PC-3 (cell line): ENCODE data around the gene TIMM21. TPM values are rescaled to one million over a fixed set of nuclear protein-coding genes. Genes with fewer than 3 reads are reported as not detected.

Source experiments
- ATAC-seq: fragments of 200-7000 bp; cut with Tn5 transposase; 2 replicates; pipeline ENCODE4 v1.9.1; 2020; ENCODE audit warnings: mild to moderate bottlenecking, moderate library complexity
- BruUV-seq: library from RNA; stranded (reverse); fragments of 400-500 nt; replicated peaks from 2 replicates; lab custom pipeline; 2021; lab: Mats Ljungman, UMichigan
- CTCF ChIA-PET: fragments of 300-600 bp; sonication (Branson Sonifier 250); formaldehyde crosslinking; loops from one replicate; lab custom pipeline; 2022; ENCODE audit warnings: antibody characterized with exemption; lab: Charles Lee
- POLR2A ChIA-PET: fragments of 300-600 bp; sonication (Branson Sonifier 250); formaldehyde crosslinking; loops from one replicate; lab custom pipeline; 2022; ENCODE audit warnings: antibody characterized with exemption; ENCODE audit not compliant: unreplicated experiment; lab: Charles Lee
- DNase-seq: peaks from one replicate; pipeline ENCODE4 v3.0.0-alpha.2; 2015
- H2AFZ ChIP-seq: fragments of 300-600 bp; sonication (generic); 2 replicates; pipeline ENCODE4 v1.6.0; 2016; ENCODE audit warnings: antibody characterized with exemption, low read length
- H3F3A ChIP-seq: fragments of 300-600 bp; sonication (generic); one replicate; pipeline ENCODE4 v1.6.0; 2017; ENCODE audit warnings: antibody characterized with exemption, low read length, control low read depth, mild to moderate bottlenecking; ENCODE audit not compliant: unreplicated experiment
- H3K27ac ChIP-seq: fragments of 300-600 bp; sonication (generic); 2 replicates; pipeline ENCODE4 v1.5.1; 2016; ENCODE audit warnings: mild to moderate bottlenecking, low read length
- H3K27me3 ChIP-seq: fragments of 300-600 bp; sonication (generic); 2 replicates; pipeline ENCODE4 v1.6.1; 2016; ENCODE audit warnings: low read length, mixed read lengths
- H3K36me3 ChIP-seq: fragments of 300-600 bp; sonication (generic); 2 replicates; pipeline ENCODE4 v1.6.1; 2016; ENCODE audit warnings: low read depth, mixed run types, low read length, mixed read lengths
- H3K4me1 ChIP-seq: fragments of 300-600 bp; sonication (generic); 2 replicates; pipeline ENCODE4 v1.5.1; 2016; ENCODE audit warnings: low read length; ENCODE audit not compliant: insufficient read depth
- H3K4me2 ChIP-seq: fragments of 300-600 bp; sonication (generic); 2 replicates; pipeline ENCODE4 v1.6.0; 2016; ENCODE audit warnings: low read length
- H3K4me3 ChIP-seq: fragments of 300-600 bp; sonication (generic); 2 replicates; pipeline ENCODE4 v1.5.1; 2016; ENCODE audit warnings: mild to moderate bottlenecking, low read length, mixed read lengths
- H3K79me2 ChIP-seq: fragments of 300-600 bp; sonication (generic); 2 replicates; pipeline ENCODE4 v1.6.1; 2017; ENCODE audit warnings: low read length, mixed read lengths
- H3K9ac ChIP-seq: fragments of 300-600 bp; sonication (generic); 2 replicates; pipeline ENCODE4 v1.6.0; 2016; ENCODE audit warnings: mild to moderate bottlenecking, low read length
- H3K9me2 ChIP-seq: fragments of 300-600 bp; sonication (generic); replicated peaks from 2 replicates; pipeline ENCODE4 v1.6.1; 2016; ENCODE audit warnings: mixed run types, low read length, mixed read lengths
- H3K9me3 ChIP-seq: fragments of 300-600 bp; sonication (generic); 2 replicates; pipeline ENCODE4 v1.6.1; 2016; ENCODE audit warnings: low read length, mixed read lengths
- H4K20me1 ChIP-seq: fragments of 300-600 bp; sonication (generic); 2 replicates; pipeline ENCODE4 v1.6.1; 2016; ENCODE audit warnings: low read length, mixed read lengths
- EZH2 ChIP-seq: fragments of 300-600 bp; sonication (generic); IDR thresholded peaks from one replicate; pipeline ENCODE4 v1.6.1; 2017; ENCODE audit warnings: antibody characterized with exemption, mild to moderate bottlenecking, low read length; ENCODE audit not compliant: unreplicated experiment
- EZH2phosphoT487 ChIP-seq: fragments of 300-600 bp; sonication (generic); IDR thresholded peaks from 2 replicates; pipeline ENCODE4 v1.6.1; 2018; ENCODE audit warnings: mild to moderate bottlenecking, antibody characterized with exemption, low read length, borderline replicate concordance
- intact Hi-C: fragments of 100-400 bp; cut with micrococcal nuclease; formaldehyde crosslinking; loops from 2 replicates; pipeline ENCODE4 v1.9.0; 2023
- total RNA-seq: library from RNA; depleted of rRNA; stranded (reverse); fragments of >200 nt; gene quantifications from 2 replicates; pipeline ENCODE4 v1.2.3, GENCODE V29; 2014; rRNA removed
- TF ChIP-seq, protein P1 (sequence below): fragments of 300-600 bp; sonication (generic); conservative IDR thresholded peaks from 2 replicates; pipeline ENCODE4 v1.5.1; 2017; ENCODE audit warnings: antibody characterized with exemption, low read depth, mild to moderate bottlenecking, low read length

TIMM21 gene
- total RNA-seq, 1 experiment from 2014 or later: 120 TPM

GRCh38 chr18:74204526-74205152, 56.3 kb downstream of the TIMM21 start:
- Histone ChIP-seq H3K9me3 (no peaks in the 10 kb centered on the region), H3K9me2 (no peaks in the 10 kb centered on the region), H3K4me3 (no peak overlapping the region), H3K4me1 (no peaks in the 10 kb centered on the region), H3F3A (no peaks in the 10 kb centered on the region), H3K4me2 (no peak overlapping the region), H3K36me3 (no peaks in the 10 kb centered on the region), H3K27me3 (no peaks in the 10 kb centered on the region), H3K27ac (no peak overlapping the region), H2AFZ (no peak overlapping the region), H4K20me1 (no peaks in the 10 kb centered on the region), H3K9ac (no peak overlapping the region), H3K79me2 (no peaks in the 10 kb centered on the region)
- ATAC-seq (no peak), DNase-seq (no peak)
- TF ChIP-seq, protein P1, sequence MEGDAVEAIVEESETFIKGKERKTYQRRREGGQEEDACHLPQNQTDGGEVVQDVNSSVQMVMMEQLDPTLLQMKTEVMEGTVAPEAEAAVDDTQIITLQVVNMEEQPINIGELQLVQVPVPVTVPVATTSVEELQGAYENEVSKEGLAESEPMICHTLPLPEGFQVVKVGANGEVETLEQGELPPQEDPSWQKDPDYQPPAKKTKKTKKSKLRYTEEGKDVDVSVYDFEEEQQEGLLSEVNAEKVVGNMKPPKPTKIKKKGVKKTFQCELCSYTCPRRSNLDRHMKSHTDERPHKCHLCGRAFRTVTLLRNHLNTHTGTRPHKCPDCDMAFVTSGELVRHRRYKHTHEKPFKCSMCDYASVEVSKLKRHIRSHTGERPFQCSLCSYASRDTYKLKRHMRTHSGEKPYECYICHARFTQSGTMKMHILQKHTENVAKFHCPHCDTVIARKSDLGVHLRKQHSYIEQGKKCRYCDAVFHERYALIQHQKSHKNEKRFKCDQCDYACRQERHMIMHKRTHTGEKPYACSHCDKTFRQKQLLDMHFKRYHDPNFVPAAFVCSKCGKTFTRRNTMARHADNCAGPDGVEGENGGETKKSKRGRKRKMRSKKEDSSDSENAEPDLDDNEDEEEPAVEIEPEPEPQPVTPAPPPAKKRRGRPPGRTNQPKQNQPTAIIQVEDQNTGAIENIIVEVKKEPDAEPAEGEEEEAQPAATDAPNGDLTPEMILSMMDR: no peak
- TF ChIP-seq EZH2phosphoT487: no peak
- no peak for TF ChIP-seq EZH2
- intact Hi-C loops: no loop called here
- POLR2A ChIA-PET: no interaction called here
- no TSS peak for BruUV-seq
- CTCF ChIA-PET: no interaction called here

Other genes with a start within 250 kb of the TIMM21 start
- 0.87 and 2.8 TPM in 2 replicates for gene FBXO15, start 689 bp upstream of the TIMM21 start, total RNA-seq
- gene CYB5A, start 143.4 kb downstream of the TIMM21 start, total RNA-seq: 98.0 and 130 TPM in 2 replicates
- gene C18orf63, start 167.3 kb downstream of the TIMM21 start, total RNA-seq: not detected in 2 replicates